GM10248 (cell line): ENCODE results near the gene SLC9A5.

Source experiments
- CTCF ChIA-PET: fragments of 300-600 bp; sonication (Branson Sonifier 250); formaldehyde crosslinking; extraction: SDS; loops from one replicate; lab custom pipeline; 2021; ENCODE audit warnings: antibody characterized with exemption; lab: Yijun Ruan, JAX
- POLR2A ChIA-PET: fragments of 350-650 bp; sonication (Branson Sonifier 250); formaldehyde crosslinking; extraction: SDS; loops from one replicate; lab custom pipeline; 2020; ENCODE audit warnings: antibody characterized with exemption; lab: Yijun Ruan, JAX
- DNase-seq: peaks from one replicate; pipeline ENCODE4 v3.0.0; 2012; ENCODE audit errors: extremely low spot score
- TF ChIP-seq, protein P1 (sequence below): IDR thresholded peaks from 2 replicates; pipeline ENCODE4 v1.5.1; 2012; ENCODE audit warnings: mild to moderate bottlenecking, low read depth; ENCODE audit errors: extremely low read depth, missing control alignments, control extremely low read depth

The SLC9A5 gene

DNA sequence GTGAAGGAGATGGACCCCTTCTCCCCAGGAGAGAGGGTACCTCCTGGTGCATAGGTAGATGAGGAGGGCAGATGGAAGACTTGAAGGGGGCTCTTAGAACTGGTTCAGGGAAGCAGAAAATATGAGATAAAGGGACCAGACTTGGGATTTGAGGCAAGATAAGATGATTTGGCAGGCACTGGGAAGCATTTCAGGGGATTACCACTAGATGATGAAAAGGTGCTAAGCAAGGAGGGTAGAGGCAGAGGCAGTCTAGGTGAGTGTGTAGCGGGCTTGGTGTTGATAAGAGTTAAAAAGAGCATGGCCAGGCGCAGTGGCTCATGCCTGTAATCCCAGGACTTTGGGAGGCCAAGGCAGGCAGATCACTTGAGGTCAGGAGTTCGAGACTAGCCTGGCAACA is 14.4 kb downstream of the SLC9A5 start:
- TF ChIP-seq, protein P1, sequence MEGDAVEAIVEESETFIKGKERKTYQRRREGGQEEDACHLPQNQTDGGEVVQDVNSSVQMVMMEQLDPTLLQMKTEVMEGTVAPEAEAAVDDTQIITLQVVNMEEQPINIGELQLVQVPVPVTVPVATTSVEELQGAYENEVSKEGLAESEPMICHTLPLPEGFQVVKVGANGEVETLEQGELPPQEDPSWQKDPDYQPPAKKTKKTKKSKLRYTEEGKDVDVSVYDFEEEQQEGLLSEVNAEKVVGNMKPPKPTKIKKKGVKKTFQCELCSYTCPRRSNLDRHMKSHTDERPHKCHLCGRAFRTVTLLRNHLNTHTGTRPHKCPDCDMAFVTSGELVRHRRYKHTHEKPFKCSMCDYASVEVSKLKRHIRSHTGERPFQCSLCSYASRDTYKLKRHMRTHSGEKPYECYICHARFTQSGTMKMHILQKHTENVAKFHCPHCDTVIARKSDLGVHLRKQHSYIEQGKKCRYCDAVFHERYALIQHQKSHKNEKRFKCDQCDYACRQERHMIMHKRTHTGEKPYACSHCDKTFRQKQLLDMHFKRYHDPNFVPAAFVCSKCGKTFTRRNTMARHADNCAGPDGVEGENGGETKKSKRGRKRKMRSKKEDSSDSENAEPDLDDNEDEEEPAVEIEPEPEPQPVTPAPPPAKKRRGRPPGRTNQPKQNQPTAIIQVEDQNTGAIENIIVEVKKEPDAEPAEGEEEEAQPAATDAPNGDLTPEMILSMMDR, result no peak
- CTCF ChIA-PET, result interaction anchor here (0.7 to 1.5 kb wide), 3 partner anchors 10 to 203 kb away, joined by 3 to 5 read pairs (median 3); partner anchors contain the start of gene TMEM208
- POLR2A ChIA-PET, result no interaction called here
- DNase-seq, result no peak

DNA sequence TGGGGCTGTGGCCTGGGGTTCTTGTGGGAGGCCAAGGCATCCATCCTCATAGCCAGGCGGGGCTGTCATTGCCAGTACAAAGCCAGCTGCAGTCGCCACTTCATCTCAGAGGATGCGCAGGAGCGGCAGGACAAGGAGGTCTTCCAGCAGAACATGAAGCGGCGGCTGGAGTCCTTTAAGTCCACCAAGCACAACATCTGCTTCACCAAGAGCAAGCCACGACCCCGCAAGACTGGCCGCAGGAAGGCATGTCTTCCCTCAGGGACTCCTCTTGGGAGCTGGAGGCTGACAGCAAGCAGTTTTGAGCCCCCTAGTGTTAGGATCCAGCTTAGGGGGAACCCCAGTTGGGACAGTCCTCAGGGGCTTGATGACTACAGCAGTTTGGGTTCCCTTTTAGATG is 15.5 kb downstream of the SLC9A5 start:
- POLR2A ChIA-PET, result no interaction called here
- TF ChIP-seq, protein P1, result no peak
- CTCF ChIA-PET, result interaction anchor here (0.7 to 1.5 kb wide), 4 partner anchors 37 to 202 kb away, joined by 3 to 5 read pairs (median 4); partner anchors contain the start of gene TMEM208
- no peak for DNase-seq

DNA sequence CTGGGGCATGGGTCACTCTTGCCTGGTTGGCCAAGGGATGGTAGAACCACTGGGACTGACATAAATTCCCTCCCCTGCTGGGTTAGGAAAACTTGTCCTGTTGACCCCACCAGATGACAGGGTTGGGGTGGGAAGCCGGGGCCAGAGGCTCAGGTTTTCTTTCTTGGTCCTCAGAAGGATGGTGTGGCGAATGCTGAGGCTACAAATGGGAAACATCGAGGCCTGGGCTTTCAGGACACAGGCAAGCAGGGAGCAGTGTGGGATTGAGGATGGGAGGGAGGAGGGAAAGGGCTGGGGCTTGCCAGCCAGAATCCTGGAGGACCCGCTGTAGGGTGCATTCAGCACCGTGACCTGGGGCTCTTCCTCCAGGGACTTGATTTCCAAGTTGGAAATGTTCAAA is 16.1 kb downstream of the SLC9A5 start:
- ChIA-PET POLR2A (no interaction called here), CTCF (interaction anchor here (0.7 to 3.5 kb wide), 4 partner anchors 38 to 135 kb away, joined by 3 to 8 read pairs (median 4); partner anchors contain the start of gene TMEM208)
- TF ChIP-seq, protein P1, result no peak
- no peak for DNase-seq

DNA sequence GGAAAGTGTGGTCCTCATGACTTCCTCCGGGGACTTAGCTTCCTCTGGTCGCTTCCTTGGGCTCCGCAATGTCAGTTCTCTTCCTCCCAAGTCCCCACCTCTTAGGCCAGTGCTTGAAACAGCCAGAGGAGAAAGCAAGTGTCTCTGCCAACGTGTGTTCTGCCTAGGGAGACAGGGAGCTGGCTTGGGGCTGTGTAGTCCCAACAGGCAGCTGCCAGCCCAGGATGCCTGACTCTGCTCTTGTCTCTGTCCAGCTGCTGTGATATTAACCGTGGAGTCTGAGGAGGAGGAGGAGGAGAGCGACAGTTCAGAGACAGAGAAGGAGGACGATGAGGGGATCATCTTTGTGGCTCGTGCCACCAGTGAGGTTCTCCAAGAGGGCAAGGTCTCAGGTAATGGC is 17.1 kb downstream of the SLC9A5 start:
- DNase-seq, result no peak
- TF ChIP-seq, protein P1, result no peak
- CTCF ChIA-PET, result interaction anchor here (0.6 to 3.5 kb wide), 3 partner anchors 13 to 134 kb away, joined by 3 to 9 read pairs (median 8); no protein-coding TSS in a partner anchor
- POLR2A ChIA-PET, result interaction anchor here (1.0 kb wide), 1 partner anchor 21 kb away, joined by 3 read pairs; no protein-coding TSS in a partner anchor

DNA sequence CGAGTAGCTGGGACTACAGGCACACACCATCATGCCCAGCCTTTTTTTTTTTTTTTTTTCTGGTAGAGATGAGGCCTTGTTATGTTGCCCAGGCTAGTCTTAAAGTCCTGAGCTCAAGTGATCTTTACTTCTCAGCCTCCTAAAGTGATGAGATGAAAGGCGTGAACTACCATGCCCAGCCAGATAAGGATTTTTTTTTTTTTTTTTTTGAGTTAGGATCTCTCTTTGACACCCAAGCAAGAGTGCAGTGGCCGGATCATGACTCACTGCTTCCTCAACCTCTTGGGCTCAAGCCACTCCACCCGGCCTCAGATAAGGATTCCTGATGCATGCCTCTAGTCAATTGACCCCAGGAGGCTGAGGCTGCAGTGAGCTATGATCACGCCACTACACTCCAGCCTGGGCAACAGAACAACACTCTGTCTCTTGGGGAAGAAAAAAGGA is 19.4 kb downstream of the SLC9A5 start:
- TF ChIP-seq, protein P1, result no peak
- ChIA-PET CTCF (interaction anchor here (1.0 to 3.5 kb wide), 3 partner anchors 8 to 132 kb away, joined by 3 to 8 read pairs (median 6); no protein-coding TSS in a partner anchor), POLR2A (no interaction called here)
- DNase-seq, result no peak

DNA sequence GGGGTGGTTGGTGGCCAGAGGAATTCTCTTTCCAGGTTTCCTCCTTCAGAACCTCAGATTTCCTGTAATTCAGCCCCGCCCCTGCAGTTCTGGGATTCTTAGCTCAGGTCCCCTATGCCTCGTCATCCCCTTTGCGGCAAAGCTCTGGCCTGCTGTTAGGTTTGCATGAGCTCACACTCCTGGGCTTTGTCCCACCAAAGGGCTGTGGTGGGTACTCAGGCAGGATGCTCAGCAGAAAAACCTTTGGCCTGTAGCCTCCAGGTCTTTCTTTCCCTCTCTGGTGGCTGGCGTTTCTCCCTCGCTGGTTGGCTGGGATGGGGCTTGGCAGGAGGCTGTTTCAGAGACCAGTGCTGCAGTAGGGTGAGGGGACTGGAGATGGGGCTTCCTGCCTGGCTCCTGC is 21.0 kb downstream of the SLC9A5 start:
- TF ChIP-seq, protein P1, result no peak
- DNase-seq, result no peak
- CTCF ChIA-PET, result interaction anchor here (1.1 to 1.9 kb wide), 3 partner anchors 9 to 130 kb away, joined by 7 to 9 read pairs (median 7); no protein-coding TSS in a partner anchor
- POLR2A ChIA-PET, result no interaction called here
